ENCODE results near the gene RAD51. TPM values are rescaled to one million over a fixed set of nuclear protein-coding genes. Genes with fewer than 3 reads are reported as not detected.
A peak's percentile ranks its signal among the peaks of the same experiment; 100 is the strongest.

The RAD51 gene
- total and polyA plus RNA-seq, 9 of the 15 experiments (the other 6 are each of a cell fraction or from before 2014, with no cell fraction given), result 16.0 to 63.8 (median 34.6) TPM

DNA sequence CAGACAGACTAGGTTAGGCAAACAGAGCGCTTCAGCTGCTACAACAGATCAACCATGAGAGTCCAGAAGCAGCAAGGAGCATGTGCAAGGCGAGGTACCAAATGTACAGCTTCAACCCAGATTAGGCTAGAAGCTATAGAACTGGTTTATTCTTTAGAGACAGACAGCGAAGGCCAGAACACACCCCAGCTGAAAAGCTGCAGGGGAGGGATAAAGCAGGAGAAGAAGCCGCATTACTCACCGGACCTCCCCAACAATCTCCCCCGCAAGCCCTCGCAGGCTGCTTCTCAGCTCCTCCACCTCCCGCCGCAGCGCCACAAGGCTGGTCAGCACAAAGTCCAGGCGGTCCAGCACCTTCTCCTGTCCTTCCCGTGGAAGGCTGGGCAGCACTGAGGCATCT, 56.8 kb downstream of the RAD51 start (continued):
- TF ChIP-seq, protein P1, sequence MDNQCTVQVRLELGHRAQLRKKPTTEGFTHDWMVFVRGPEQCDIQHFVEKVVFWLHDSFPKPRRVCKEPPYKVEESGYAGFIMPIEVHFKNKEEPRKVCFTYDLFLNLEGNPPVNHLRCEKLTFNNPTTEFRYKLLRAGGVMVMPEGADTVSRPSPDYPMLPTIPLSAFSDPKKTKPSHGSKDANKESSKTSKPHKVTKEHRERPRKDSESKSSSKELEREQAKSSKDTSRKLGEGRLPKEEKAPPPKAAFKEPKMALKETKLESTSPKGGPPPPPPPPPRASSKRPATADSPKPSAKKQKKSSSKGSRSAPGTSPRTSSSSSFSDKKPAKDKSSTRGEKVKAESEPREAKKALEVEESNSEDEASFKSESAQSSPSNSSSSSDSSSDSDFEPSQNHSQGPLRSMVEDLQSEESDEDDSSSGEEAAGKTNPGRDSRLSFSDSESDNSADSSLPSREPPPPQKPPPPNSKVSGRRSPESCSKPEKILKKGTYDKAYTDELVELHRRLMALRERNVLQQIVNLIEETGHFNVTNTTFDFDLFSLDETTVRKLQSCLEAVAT (IDR thresholded peaks at IDR 0.05), result 0 out of 4 replicates have a peak, but pooled peaks of 1 of the 2 experiments have one; percentile 44
- peak; percentile 79 for TF ChIP-seq CBFA2T3 (IDR thresholded peaks at IDR 0.05)
- peak; percentile 53; the same call in 1 of the 2 replicates for TF ChIP-seq CBFA2T2 (conservative IDR thresholded peaks at IDR 0.05)
- TF ChIP-seq SMARCC2 (IDR thresholded peaks at IDR 0.05; ENCODE audit: low read depth), result peak; percentile 42; the same call in 1 of the 2 replicates
- TF ChIP-seq NR3C1 (CRISPR knock-in tag; IDR thresholded peaks at IDR 0.05), result no peak
- TF ChIP-seq, protein P2, sequence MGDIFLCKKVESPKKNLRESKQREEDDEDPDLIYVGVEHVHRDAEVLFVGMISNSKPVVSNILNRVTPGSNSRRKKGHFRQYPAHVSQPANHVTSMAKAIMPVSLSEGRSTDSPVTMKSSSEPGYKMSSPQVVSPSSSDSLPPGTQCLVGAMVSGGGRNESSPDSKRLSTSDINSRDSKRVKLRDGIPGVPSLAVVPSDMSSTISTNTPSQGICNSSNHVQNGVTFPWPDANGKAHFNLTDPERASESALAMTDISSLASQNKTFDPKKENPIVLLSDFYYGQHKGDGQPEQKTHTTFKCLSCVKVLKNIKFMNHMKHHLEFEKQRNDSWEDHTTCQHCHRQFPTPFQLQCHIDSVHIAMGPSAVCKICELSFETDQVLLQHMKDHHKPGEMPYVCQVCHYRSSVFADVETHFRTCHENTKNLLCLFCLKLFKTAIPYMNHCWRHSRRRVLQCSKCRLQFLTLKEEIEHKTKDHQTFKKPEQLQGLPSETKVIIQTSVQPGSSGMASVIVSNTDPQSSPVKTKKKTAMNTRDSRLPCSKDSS (IDR thresholded peaks at IDR 0.05; ENCODE audit: low read depth, partially characterized antibody), result no peak
- TF ChIP-seq, protein P3, sequence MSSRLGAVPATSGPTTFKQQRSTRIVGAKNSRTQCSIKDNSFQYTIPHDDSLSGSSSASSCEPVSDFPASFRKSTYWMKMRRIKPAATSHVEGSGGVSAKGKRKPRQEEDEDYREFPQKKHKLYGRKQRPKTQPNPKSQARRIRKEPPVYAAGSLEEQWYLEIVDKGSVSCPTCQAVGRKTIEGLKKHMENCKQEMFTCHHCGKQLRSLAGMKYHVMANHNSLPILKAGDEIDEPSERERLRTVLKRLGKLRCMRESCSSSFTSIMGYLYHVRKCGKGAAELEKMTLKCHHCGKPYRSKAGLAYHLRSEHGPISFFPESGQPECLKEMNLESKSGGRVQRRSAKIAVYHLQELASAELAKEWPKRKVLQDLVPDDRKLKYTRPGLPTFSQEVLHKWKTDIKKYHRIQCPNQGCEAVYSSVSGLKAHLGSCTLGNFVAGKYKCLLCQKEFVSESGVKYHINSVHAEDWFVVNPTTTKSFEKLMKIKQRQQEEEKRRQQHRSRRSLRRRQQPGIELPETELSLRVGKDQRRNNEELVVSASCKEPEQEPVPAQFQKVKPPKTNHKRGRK (tag; IDR thresholded peaks at IDR 0.05), result no peak
- TF ChIP-seq BCOR (IDR thresholded peaks at IDR 0.05), result no peak
- no peak for TF ChIP-seq JUN (IDR thresholded peaks at IDR 0.05; ENCODE audit: borderline replicate concordance, low read depth, low read length)
- TF ChIP-seq JUN (CRISPR knock-in tag; IDR thresholded peaks at IDR 0.05; ENCODE audit: borderline replicate concordance), result peak; percentile 51; the same call in 1 of the 2 replicates
- no peak for TF ChIP-seq RBM25 (IDR thresholded peaks at IDR 0.05; ENCODE audit: low read depth, low read length, severe bottlenecking)
- no peak for TF ChIP-seq COPS2 (conservative IDR thresholded peaks at IDR 0.05)
- TF ChIP-seq CREM (IDR thresholded peaks at IDR 0.05; ENCODE audit: low read depth), result peak; percentile 12; the same call in 1 of the 2 replicates
- TF ChIP-seq, protein P4, sequence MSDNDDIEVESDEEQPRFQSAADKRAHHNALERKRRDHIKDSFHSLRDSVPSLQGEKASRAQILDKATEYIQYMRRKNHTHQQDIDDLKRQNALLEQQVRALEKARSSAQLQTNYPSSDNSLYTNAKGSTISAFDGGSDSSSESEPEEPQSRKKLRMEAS (CRISPR knock-in tag; IDR thresholded peaks at IDR 0.05), result peak; percentile 88
- no peak for TF ChIP-seq ASH1L (IDR thresholded peaks at IDR 0.05; ENCODE audit: borderline replicate concordance, low read depth, partially characterized antibody)
- TF ChIP-seq XRCC3 (IDR thresholded peaks at IDR 0.05), result no peak
- TF ChIP-seq ZNF699 (CRISPR knock-in tag; IDR thresholded peaks at IDR 0.05; ENCODE audit: insufficient replicate concordance), result no peak
- no peak for TF ChIP-seq IRF2 (CRISPR knock-in tag; IDR thresholded peaks at IDR 0.05)
- TF ChIP-seq CTBP1 (IDR thresholded peaks at IDR 0.05; ENCODE audit: borderline replicate concordance), result peak; percentile 21; the same call in 1 of the 2 replicates
- TF ChIP-seq ZNF121 (CRISPR knock-in tag; conservative IDR thresholded peaks at IDR 0.05), result no peak
- TF ChIP-seq, protein P5, sequence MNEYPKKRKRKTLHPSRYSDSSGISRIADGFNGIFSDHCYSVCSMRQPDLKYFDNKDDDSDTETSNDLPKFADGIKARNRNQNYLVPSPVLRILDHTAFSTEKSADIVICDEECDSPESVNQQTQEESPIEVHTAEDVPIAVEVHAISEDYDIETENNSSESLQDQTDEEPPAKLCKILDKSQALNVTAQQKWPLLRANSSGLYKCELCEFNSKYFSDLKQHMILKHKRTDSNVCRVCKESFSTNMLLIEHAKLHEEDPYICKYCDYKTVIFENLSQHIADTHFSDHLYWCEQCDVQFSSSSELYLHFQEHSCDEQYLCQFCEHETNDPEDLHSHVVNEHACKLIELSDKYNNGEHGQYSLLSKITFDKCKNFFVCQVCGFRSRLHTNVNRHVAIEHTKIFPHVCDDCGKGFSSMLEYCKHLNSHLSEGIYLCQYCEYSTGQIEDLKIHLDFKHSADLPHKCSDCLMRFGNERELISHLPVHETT (CRISPR knock-in tag; conservative IDR thresholded peaks at IDR 0.05 in 1 of 2, IDR thresholded peaks at IDR 0.05 in 1 of 2), result no peak
- TF ChIP-seq POLR2A (conservative IDR thresholded peaks at IDR 0.05), result no peak
- TF ChIP-seq, protein P6, sequence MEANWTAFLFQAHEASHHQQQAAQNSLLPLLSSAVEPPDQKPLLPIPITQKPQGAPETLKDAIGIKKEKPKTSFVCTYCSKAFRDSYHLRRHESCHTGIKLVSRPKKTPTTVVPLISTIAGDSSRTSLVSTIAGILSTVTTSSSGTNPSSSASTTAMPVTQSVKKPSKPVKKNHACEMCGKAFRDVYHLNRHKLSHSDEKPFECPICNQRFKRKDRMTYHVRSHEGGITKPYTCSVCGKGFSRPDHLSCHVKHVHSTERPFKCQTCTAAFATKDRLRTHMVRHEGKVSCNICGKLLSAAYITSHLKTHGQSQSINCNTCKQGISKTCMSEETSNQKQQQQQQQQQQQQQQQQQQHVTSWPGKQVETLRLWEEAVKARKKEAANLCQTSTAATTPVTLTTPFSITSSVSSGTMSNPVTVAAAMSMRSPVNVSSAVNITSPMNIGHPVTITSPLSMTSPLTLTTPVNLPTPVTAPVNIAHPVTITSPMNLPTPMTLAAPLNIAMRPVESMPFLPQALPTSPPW (CRISPR knock-in tag; IDR thresholded peaks at IDR 0.05), result no peak
